Measurements from ENCODE around the gene RBM34. TPM values are rescaled to one million over a fixed set of nuclear protein-coding genes. Genes with fewer than 3 reads are reported as not detected.
"Not testable (repeated sequence)": the region's sequence is repeated elsewhere in the genome, so short reads cannot be mapped to it uniquely, and the experiment has no call there.

The RBM34 gene
- total RNA-seq, 1 experiment from 2014 or later, result 104 TPM

DNA sequence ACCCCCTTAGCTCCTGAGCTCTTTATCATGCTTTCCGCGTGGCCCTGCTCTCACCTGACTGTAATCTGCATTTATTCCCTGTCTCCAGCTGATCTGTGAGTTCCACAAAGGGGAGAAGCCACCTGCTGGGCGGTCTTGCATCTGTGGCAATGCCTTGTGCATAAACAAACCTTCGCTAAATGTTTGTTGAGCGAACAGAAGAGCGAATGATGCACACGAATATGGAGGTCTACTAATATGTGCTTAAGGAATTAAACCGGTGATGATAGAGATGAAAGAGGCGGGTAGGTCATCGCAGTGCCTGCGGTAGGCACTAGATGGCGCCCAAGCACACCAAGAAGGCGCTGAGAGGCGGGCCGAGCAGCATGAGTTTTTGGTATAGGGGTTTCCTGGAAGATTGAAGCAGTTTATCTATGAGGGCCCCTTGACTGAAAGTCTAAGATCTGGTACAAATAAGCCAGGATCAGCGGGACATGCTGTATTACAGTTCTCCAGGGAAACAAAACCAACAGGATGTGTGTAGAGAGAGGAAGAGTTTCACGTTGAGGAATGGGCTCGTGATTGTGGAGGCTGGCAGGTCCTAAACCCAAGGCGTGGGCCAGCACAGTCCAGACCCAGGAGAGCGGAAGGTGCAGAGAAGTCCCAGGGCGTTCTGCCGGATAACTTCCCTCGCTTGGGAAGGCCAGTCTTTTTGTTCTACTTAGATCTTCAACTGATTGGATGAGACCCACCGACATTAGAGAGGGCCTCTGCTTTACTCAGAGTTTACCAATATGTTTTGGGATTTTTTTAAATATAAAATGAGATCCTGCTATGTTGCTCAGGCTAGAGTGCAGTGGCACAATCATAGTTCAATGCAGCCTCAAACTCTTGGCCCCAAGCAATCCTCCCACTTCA is 67.1 kb downstream of the RBM34 start:
- no peak overlapping the region for H3K4me3 ChIP-seq (ENCODE audit: low read depth in 2 of 2, low read length in 2 of 2)
- ATAC-seq (peak; percentile 67), DNase-seq (ENCODE audit: low read depth, low spot score) (no peak)
- no peaks in the 10 kb centered on the region for H3K36me3 ChIP-seq (ENCODE audit: control insufficient read depth, insufficient read depth, low read length)
- no peaks in the 10 kb centered on the region for H3K9me3 ChIP-seq (ENCODE audit: control insufficient read depth, insufficient read depth, low read depth, low read length)
- H3K4me1 ChIP-seq (ENCODE audit: control insufficient read depth, insufficient read depth, low read length), result peaks cover 39% of the 10 kb centered on the region
- H3K27ac ChIP-seq (ENCODE audit: low read length), result peak overlapping the region; percentile 87
- H3K27me3 ChIP-seq (ENCODE audit: control insufficient read depth, insufficient read depth, low read length), result no peaks in the 10 kb centered on the region
- CTCF ChIA-PET, result interaction anchor here (0.5 to 1.2 kb wide), 8 partner anchors 10 to 616 kb away, joined by 3 to 8 read pairs (median 4); no protein-coding TSS in a partner anchor
- POLR2A ChIA-PET, result interaction anchor here (0.6 kb wide), 1 partner anchor 484 kb away, joined by 3 read pairs; the partner anchor contains the start of gene IRF2BP2
- in situ Hi-C loops (cut with HindIII; ENCODE audit: low pct_unique_long_range_greater_than_20kb, low sequenced_read_pairs) (no loop called here), intact Hi-C loops (cut with micrococcal nuclease; ENCODE audit: unreplicated experiment) (loop anchor here (2.0 to 5.0 kb wide), 2 partner anchors 482 to 595 kb away; partner anchors contain the start of gene IRF2BP2)
- TF ChIP-seq, protein P1, sequence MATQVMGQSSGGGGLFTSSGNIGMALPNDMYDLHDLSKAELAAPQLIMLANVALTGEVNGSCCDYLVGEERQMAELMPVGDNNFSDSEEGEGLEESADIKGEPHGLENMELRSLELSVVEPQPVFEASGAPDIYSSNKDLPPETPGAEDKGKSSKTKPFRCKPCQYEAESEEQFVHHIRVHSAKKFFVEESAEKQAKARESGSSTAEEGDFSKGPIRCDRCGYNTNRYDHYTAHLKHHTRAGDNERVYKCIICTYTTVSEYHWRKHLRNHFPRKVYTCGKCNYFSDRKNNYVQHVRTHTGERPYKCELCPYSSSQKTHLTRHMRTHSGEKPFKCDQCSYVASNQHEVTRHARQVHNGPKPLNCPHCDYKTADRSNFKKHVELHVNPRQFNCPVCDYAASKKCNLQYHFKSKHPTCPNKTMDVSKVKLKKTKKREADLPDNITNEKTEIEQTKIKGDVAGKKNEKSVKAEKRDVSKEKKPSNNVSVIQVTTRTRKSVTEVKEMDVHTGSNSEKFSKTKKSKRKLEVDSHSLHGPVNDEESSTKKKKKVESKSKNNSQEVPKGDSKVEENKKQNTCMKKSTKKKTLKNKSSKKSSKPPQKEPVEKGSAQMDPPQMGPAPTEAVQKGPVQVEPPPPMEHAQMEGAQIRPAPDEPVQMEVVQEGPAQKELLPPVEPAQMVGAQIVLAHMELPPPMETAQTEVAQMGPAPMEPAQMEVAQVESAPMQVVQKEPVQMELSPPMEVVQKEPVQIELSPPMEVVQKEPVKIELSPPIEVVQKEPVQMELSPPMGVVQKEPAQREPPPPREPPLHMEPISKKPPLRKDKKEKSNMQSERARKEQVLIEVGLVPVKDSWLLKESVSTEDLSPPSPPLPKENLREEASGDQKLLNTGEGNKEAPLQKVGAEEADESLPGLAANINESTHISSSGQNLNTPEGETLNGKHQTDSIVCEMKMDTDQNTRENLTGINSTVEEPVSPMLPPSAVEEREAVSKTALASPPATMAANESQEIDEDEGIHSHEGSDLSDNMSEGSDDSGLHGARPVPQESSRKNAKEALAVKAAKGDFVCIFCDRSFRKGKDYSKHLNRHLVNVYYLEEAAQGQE (IDR thresholded peaks at IDR 0.05; ENCODE audit: insufficient read depth in 1 of 2, low read depth in 2 of 2, low read length in 1 of 2), result no peak
- TF ChIP-seq, protein P2, sequence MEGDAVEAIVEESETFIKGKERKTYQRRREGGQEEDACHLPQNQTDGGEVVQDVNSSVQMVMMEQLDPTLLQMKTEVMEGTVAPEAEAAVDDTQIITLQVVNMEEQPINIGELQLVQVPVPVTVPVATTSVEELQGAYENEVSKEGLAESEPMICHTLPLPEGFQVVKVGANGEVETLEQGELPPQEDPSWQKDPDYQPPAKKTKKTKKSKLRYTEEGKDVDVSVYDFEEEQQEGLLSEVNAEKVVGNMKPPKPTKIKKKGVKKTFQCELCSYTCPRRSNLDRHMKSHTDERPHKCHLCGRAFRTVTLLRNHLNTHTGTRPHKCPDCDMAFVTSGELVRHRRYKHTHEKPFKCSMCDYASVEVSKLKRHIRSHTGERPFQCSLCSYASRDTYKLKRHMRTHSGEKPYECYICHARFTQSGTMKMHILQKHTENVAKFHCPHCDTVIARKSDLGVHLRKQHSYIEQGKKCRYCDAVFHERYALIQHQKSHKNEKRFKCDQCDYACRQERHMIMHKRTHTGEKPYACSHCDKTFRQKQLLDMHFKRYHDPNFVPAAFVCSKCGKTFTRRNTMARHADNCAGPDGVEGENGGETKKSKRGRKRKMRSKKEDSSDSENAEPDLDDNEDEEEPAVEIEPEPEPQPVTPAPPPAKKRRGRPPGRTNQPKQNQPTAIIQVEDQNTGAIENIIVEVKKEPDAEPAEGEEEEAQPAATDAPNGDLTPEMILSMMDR (IDR thresholded peaks at IDR 0.05), result peak; percentile 91
- TF ChIP-seq TCF7L2 (IDR thresholded peaks at IDR 0.05; ENCODE audit: low read depth, low read length), result peak; percentile 68; the same call in 1 of the 2 replicates
- no TSS peak for BruUV-seq (replicated peaks)

DNA sequence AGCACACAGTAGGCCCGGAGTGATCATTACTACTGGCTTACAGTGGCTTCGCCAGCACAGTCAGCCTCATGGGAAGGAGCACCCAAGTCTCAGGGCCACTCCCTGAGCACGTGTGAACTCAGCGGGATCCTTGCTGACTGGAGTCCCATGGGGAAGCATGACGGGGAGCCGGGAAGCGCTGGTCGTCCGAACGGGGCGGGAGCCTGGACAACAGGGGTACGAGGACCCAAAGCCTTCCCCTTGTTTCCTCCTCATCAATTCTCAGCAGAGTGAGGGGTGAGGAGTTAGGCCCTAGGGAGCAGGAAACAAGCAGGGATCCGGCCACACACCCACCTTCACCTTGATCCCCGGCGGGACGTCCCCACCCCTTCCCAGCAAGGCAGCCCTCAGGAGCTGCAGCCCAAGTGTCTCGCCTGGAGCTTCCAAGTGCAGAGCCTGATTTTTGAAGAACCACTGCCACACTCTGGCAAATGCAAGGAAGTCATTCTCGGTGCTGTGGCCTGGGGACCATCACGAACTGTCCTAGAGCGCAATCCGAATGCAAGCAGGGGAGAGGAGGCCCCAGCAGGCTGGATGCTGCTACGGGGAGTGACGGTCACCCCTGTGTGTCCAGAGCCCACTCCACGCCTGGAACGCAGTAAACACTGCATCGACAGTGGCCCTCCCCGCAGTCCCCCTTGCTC is 67.9 kb downstream of the RBM34 start:
- POLR2A ChIA-PET, result interaction anchor here (0.5 to 0.6 kb wide), 2 partner anchors 99 to 483 kb away, joined by 3 to 12 read pairs; partner anchors contain the start of gene IRF2BP2
- Histone ChIP-seq H3K4me1 (ENCODE audit: control insufficient read depth, insufficient read depth, low read length) (peaks cover 44% of the 10 kb centered on the region), H3K9me3 (ENCODE audit: control insufficient read depth, insufficient read depth, low read depth, low read length) (no peaks in the 10 kb centered on the region), H3K4me3 (ENCODE audit: low read depth in 2 of 2, low read length in 2 of 2) (no peak overlapping the region), H3K27me3 (ENCODE audit: control insufficient read depth, insufficient read depth, low read length) (no peaks in the 10 kb centered on the region), H3K27ac (ENCODE audit: low read length) (peak overlapping the region; percentile 87), H3K36me3 (ENCODE audit: control insufficient read depth, insufficient read depth, low read length) (no peaks in the 10 kb centered on the region)
- BruUV-seq (replicated peaks), result no TSS peak
- no peak for DNase-seq (ENCODE audit: low read depth, low spot score)
- TF ChIP-seq, protein P2 (IDR thresholded peaks at IDR 0.05), result no peak
- no peak for TF ChIP-seq POLR2AphosphoS5 (IDR thresholded peaks at IDR 0.05; ENCODE audit: low read depth, low read length)
- TF ChIP-seq, protein P1 (IDR thresholded peaks at IDR 0.05; ENCODE audit: insufficient read depth in 1 of 2, low read depth in 2 of 2, low read length in 1 of 2), result 0 out of 4 replicates have a peak, but pooled peaks of 1 of the 2 experiments have one; percentile 30
- intact Hi-C loops (cut with micrococcal nuclease; ENCODE audit: unreplicated experiment), result loop anchor here (2.0 to 5.0 kb wide), 2 partner anchors 481 to 594 kb away; partner anchors contain the start of gene IRF2BP2
- ATAC-seq, result peak; percentile 91
- CTCF ChIA-PET, result interaction anchor here (0.5 to 1.2 kb wide), 12 partner anchors 9 to 615 kb away, joined by 3 to 8 read pairs (median 4); no protein-coding TSS in a partner anchor
- in situ Hi-C loops (cut with HindIII; ENCODE audit: low pct_unique_long_range_greater_than_20kb, low sequenced_read_pairs), result no loop called here

GRCh38 chr1:235092415-235092814 is 68.6 kb downstream of the RBM34 start:
- DNase-seq (ENCODE audit: low read depth, low spot score); H3K4me3 ChIP-seq (ENCODE audit: low read depth in 2 of 2, low read length in 2 of 2); POLR2A ChIA-PET; ATAC-seq; H3K9me3 ChIP-seq (ENCODE audit: control insufficient read depth, insufficient read depth, low read depth, low read length); H3K36me3 ChIP-seq (ENCODE audit: control insufficient read depth, insufficient read depth, low read length); H3K27me3 ChIP-seq (ENCODE audit: control insufficient read depth, insufficient read depth, low read length); BruUV-seq (replicated peaks); in situ Hi-C loops (cut with HindIII; ENCODE audit: low pct_unique_long_range_greater_than_20kb, low sequenced_read_pairs); H3K27ac ChIP-seq (ENCODE audit: low read length): not testable (repeated sequence)
- intact Hi-C loops (cut with micrococcal nuclease; ENCODE audit: unreplicated experiment), result loop anchor here (2.0 to 5.0 kb wide), 2 partner anchors 480 to 594 kb away; partner anchors contain the start of gene IRF2BP2
- CTCF ChIA-PET, result interaction anchor here (0.5 to 1.1 kb wide), 3 partner anchors 12 to 620 kb away, joined by 4 read pairs; no protein-coding TSS in a partner anchor
- peaks cover 48% of the 10 kb centered on the region for H3K4me1 ChIP-seq (ENCODE audit: control insufficient read depth, insufficient read depth, low read length)

All from Panc1 (cell line).